Neural progenitor cell (in vitro differentiated cells): ENCODE data around the gene PTPN18. TPM values are rescaled to one million over a fixed set of nuclear protein-coding genes. Genes with fewer than 3 reads are reported as not detected.

Experiments used
- DNase-seq: peaks from one replicate; pipeline ENCODE4 v3.0.0-alpha.2; 2016; ENCODE audit warnings: low spot score
- H2AFZ ChIP-seq: fragments of 200-600 bp; sonication (generic); replicated peaks from 2 replicates; pipeline ENCODE4 v1.6.1; 2016; ENCODE audit warnings: antibody characterized with exemption
- H3F3A ChIP-seq: fragments of 200-600 bp; sonication (generic); 2 replicates; pipeline ENCODE4 v1.6.1; 2016; ENCODE audit warnings: antibody characterized with exemption, low read depth
- H3K27ac ChIP-seq: fragments of 200-600 bp; sonication (generic); 2 replicates; pipeline ENCODE4 v1.5.1; 2016; ENCODE audit warnings: mild to moderate bottlenecking
- H3K27me3 ChIP-seq: fragments of 200-600 bp; sonication (generic); 2 replicates; pipeline ENCODE4 v1.6.1; 2016; ENCODE audit warnings: mild to moderate bottlenecking, moderate library complexity
- H3K36me3 ChIP-seq: fragments of 200-600 bp; sonication (generic); 2 replicates; pipeline ENCODE4 v1.5.1; 2016
- H3K4me1 ChIP-seq: fragments of 200-600 bp; sonication (generic); 2 replicates; pipeline ENCODE4 v1.6.1; 2016; ENCODE audit warnings: mixed run types
- H3K4me2 ChIP-seq: fragments of 200-600 bp; sonication (generic); 2 replicates; pipeline ENCODE4 v1.6.1; 2016
- H3K4me3 ChIP-seq: fragments of 200-600 bp; sonication (generic); 2 replicates; pipeline ENCODE4 v1.5.1; 2016
- H3K79me2 ChIP-seq: fragments of 200-600 bp; sonication (generic); 2 replicates; pipeline ENCODE4 v1.6.1; 2016; ENCODE audit warnings: low read depth
- H3K9ac ChIP-seq: fragments of 200-600 bp; sonication (generic); 2 replicates; pipeline ENCODE4 v1.6.1; 2016
- H3K9me3 ChIP-seq: fragments of 200-600 bp; sonication (generic); 2 replicates; pipeline ENCODE4 v1.5.1; 2016; ENCODE audit warnings: low read depth
- H4K20me1 ChIP-seq: fragments of 200-600 bp; sonication (generic); 2 replicates; pipeline ENCODE4 v1.6.1; 2016; ENCODE audit warnings: low read depth
- H3K27ac Mint-ChIP-seq: 3 replicates; pipeline ENCODE4 v1.8.0; 2021; ENCODE audit warnings: mixed read lengths
- H3K27me3 Mint-ChIP-seq: 2 replicates; pipeline ENCODE4 v1.8.0; 2022; ENCODE audit warnings: low read depth, mild to moderate bottlenecking, inconsistent platforms, moderate library complexity, mixed read lengths; ENCODE audit not compliant: insufficient read depth
- H3K36me3 Mint-ChIP-seq: 3 replicates; pipeline ENCODE4 v1.8.0; 2021; ENCODE audit warnings: mixed read lengths
- H3K4me1 Mint-ChIP-seq: 3 replicates; pipeline ENCODE4 v1.8.0; 2021; ENCODE audit warnings: mixed read lengths
- H3K4me3 Mint-ChIP-seq: 3 replicates; pipeline ENCODE4 v1.8.0; 2021; ENCODE audit warnings: mild to moderate bottlenecking, moderate library complexity, mixed read lengths
- H3K9me3 Mint-ChIP-seq: 3 replicates; pipeline ENCODE4 v1.8.0; 2020; ENCODE audit warnings: mixed read lengths
- CTCF ChIP-seq: fragments of 200-600 bp; sonication (generic); IDR thresholded peaks from 2 replicates; pipeline ENCODE4 v1.5.1; 2017; ENCODE audit warnings: antibody characterized with exemption, mild to moderate bottlenecking
- EZH2 ChIP-seq: fragments of 200-600 bp; sonication (generic); IDR thresholded peaks from 2 replicates; pipeline ENCODE4 v1.6.1; 2017; ENCODE audit warnings: antibody characterized with exemption, mild to moderate bottlenecking, moderate library complexity
- EZH2phosphoT487 ChIP-seq: fragments of 200-600 bp; sonication (generic); IDR thresholded peaks from 2 replicates; pipeline ENCODE4 v1.6.1; 2017; ENCODE audit warnings: antibody characterized with exemption
- total RNA-seq: library from RNA; depleted of rRNA; stranded (reverse); fragments of >200 nt; gene quantifications from 2 replicates; pipeline ENCODE4 v1.2.3, GENCODE V29; 2015; ENCODE audit warnings: low replicate concordance

Gene PTPN18
- total RNA-seq, 1 donor from 2014 or later, result 4.0 TPM

DNA sequence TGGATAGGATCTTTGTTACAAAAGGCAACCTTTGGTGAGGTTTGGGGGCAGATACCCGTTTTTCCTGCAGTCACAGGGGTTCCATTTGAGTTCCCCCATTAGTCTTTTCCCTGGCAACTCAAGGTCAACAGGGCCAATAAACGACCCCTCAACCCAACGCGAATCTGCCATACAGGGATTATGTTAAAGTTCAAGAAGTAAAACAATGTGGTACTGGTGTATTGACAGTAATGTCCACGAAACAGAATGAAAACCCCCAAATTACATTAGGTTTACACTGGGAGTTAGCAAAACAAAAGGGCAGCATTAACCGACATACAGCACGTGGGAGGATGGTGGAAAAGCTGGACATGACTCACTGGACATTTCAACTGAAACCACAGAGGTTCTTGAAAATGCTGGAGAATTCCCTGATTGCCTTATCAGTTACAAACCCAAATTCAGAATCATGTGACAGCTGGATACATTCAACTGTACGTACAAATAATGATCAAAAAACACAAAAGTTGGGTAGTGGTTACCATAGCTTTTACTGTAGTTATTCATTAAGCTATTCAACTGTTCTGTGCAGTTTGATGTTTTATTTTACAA, 18.0 kb upstream of the PTPN18 start:
- Histone ChIP-seq H3K27ac (no peak overlapping the region), H3K4me2 (peak overlapping the region; percentile 80)
- H3K4me1 Mint-ChIP-seq, result peaks cover 28% of the 10 kb centered on the region

GRCh38 chr2:130338793-130339345, 17.0 kb upstream of the PTPN18 start:
- no peaks in the 10 kb centered on the region for H3K36me3 ChIP-seq
- no peak overlapping the region for H3K27ac ChIP-seq
- H3K27me3 Mint-ChIP-seq, result peaks cover 27% of the 10 kb centered on the region
- no peak for TF ChIP-seq CTCF
- no peak for TF ChIP-seq EZH2
- TF ChIP-seq EZH2phosphoT487, result no peak
- no peak overlapping the region for H3K27ac Mint-ChIP-seq
- peaks cover 8% of the 10 kb centered on the region for H4K20me1 ChIP-seq
- peaks cover 9% of the 10 kb centered on the region for H3K79me2 ChIP-seq
- peaks cover 19% of the 10 kb centered on the region for H3K36me3 Mint-ChIP-seq
- H3K4me3 Mint-ChIP-seq, result peak overlapping the region; percentile 5
- peaks cover 6% of the 10 kb centered on the region for H3K4me1 ChIP-seq
- H3K4me2 ChIP-seq, result no peak overlapping the region
- H3F3A ChIP-seq, result peaks cover 11% of the 10 kb centered on the region
- H3K9ac ChIP-seq, result no peak overlapping the region
- H3K4me1 Mint-ChIP-seq, result peaks cover 28% of the 10 kb centered on the region
- H3K9me3 Mint-ChIP-seq, result peaks cover 11% of the 10 kb centered on the region
- H2AFZ ChIP-seq, result no peak overlapping the region
- no peak for DNase-seq
- no peaks in the 10 kb centered on the region for H3K27me3 ChIP-seq
- H3K9me3 ChIP-seq, result no peaks in the 10 kb centered on the region
- H3K4me3 ChIP-seq, result no peak overlapping the region

More for the DNA sequence above, 18.0 kb upstream of the PTPN18 start:
- Mint-ChIP-seq H3K4me3 (peak overlapping the region; percentile 89), H3K9me3 (peaks cover 11% of the 10 kb centered on the region), H3K27ac (peak overlapping the region; percentile 99), H3K27me3 (peaks cover 30% of the 10 kb centered on the region), H3K36me3 (peaks cover 19% of the 10 kb centered on the region)
- peaks cover 3% of the 10 kb centered on the region for H3K4me1 ChIP-seq
- DNase-seq, result no peak
- no peaks in the 10 kb centered on the region for H4K20me1 ChIP-seq
- H3K27me3 ChIP-seq, result no peaks in the 10 kb centered on the region
- H2AFZ ChIP-seq, result no peak overlapping the region
- H3K9ac ChIP-seq, result no peak overlapping the region
- peak overlapping the region; percentile 69 for H3K4me3 ChIP-seq
- no peaks in the 10 kb centered on the region for H3K36me3 ChIP-seq
- TF ChIP-seq EZH2phosphoT487 (no peak), CTCF (no peak), EZH2 (no peak)
- no peaks in the 10 kb centered on the region for H3K79me2 ChIP-seq
- H3F3A ChIP-seq, result peaks cover 11% of the 10 kb centered on the region
- no peaks in the 10 kb centered on the region for H3K9me3 ChIP-seq

DNA sequence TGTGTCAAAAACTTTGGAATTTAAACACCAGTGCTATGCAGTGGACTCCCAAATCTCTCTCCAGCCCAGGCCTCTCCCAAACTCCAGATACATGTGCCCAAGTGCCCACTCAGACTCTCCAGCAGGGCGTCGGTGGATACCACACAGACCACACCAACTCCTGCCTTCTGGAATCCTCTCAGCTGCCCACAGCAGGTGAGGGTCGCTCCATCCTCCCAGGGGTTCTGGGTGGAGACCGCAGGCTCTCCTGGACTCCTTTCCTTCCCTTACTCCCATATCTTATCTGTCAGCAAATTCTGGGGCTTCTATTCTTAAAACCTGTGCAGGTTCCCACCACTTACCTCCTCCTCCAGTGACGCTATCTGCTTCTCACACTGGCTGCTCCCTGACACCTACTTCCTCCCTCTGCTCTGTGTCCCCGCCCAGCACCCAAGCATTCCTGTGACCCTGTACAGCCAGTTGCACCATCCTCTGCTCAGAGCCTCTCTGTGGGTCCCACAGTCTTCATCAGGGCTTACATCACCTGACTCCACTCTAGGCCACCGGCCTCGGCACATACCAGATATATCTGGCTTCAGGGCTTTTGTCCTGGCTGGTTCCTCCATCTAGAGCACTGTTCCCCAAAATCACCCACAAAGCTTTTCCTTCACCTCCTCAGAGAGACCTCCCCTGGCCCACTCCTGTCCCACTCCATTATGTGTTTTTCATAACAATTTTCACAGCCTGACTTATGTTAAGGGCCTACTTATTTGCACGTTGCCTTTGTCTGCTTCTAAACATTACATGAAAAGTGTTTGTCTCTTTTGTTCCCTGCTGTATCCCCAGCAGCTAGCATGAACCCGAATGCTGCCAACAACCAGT, 15.7 kb upstream of the PTPN18 start:
- H3K4me3 ChIP-seq, result no peak overlapping the region
- Mint-ChIP-seq H3K27ac (no peak overlapping the region), H3K9me3 (peaks cover 11% of the 10 kb centered on the region)

More for the DNA sequence above, 15.7 kb upstream of the PTPN18 start:
- Histone ChIP-seq H3K4me1 (peaks cover 11% of the 10 kb centered on the region), H3K79me2 (peaks cover 15% of the 10 kb centered on the region), H3K9ac (no peak overlapping the region), H3F3A (peaks cover 11% of the 10 kb centered on the region), H3K4me2 (no peak overlapping the region), H3K36me3 (peaks cover 3% of the 10 kb centered on the region), H3K27me3 (no peaks in the 10 kb centered on the region), H4K20me1 (peaks cover 14% of the 10 kb centered on the region), H2AFZ (no peak overlapping the region), H3K9me3 (no peaks in the 10 kb centered on the region), H3K27ac (no peak overlapping the region)
- peak overlapping the region; percentile 64 for H3K4me3 Mint-ChIP-seq
- peaks cover 30% of the 10 kb centered on the region for H3K4me1 Mint-ChIP-seq
- H3K36me3 Mint-ChIP-seq, result peaks cover 22% of the 10 kb centered on the region
- peaks cover 27% of the 10 kb centered on the region for H3K27me3 Mint-ChIP-seq
- DNase-seq, result no peak
- no peak for TF ChIP-seq CTCF
- TF ChIP-seq EZH2phosphoT487, result no peak
- no peak for TF ChIP-seq EZH2
